DLD1 (cell line): ENCODE measurements around the gene LGI2.

Source experiments
- in situ Hi-C: cut with HindIII; loops from 2 replicates; pipeline ENCODE4 v1.10.0; 2017; ENCODE audit warnings: low sequenced_read_pairs

The LGI2 gene

GRCh38 chr4:24968278-24968677, 62.5 kb downstream of the LGI2 start:
- in situ Hi-C loops: no loop called here

GRCh38 chr4:24967346-24967745, 63.4 kb downstream of the LGI2 start:
- in situ Hi-C loops: no loop called here

- in situ Hi-C loops: no loop called here
Observed at GRCh38 chr4:24966076-24966475, 64.7 kb downstream of the LGI2 start.

- in situ Hi-C loops: no loop called here
Observed at GRCh38 chr4:24965627-24966026, 65.1 kb downstream of the LGI2 start.

GRCh38 chr4:24963277-24963676, 67.5 kb downstream of the LGI2 start:
- in situ Hi-C loops: no loop called here

GRCh38 chr4:24957886-24958285, 72.9 kb downstream of the LGI2 start:
- in situ Hi-C loops: no loop called here

- in situ Hi-C loops: no loop called here
Observed at GRCh38 chr4:24956763-24957162, 74.0 kb downstream of the LGI2 start.

- in situ Hi-C loops: no loop called here
Observed at GRCh38 chr4:24956091-24956490, 74.7 kb downstream of the LGI2 start.

- in situ Hi-C loops: no loop called here
Observed at GRCh38 chr4:24952667-24953066, 78.1 kb downstream of the LGI2 start.

GRCh38 chr4:24949970-24950369, 80.8 kb downstream of the LGI2 start:
- in situ Hi-C loops: no loop called here
